Astrocyte of the spinal cord (primary cell): ENCODE data around the gene NAB2.

Experiments used
- DNase-seq: peaks from one replicate; pipeline ENCODE4 v3.0.0; 2011; ENCODE audit warnings: low read depth, low spot score
- H3K4me3 ChIP-seq: 2 replicates; pipeline ENCODE4 v1.5.1; 2011; ENCODE audit warnings: low read depth, mild to moderate bottlenecking, low read length, moderate library complexity
- in situ Hi-C: cut with HindIII; loops from 2 replicates; pipeline ENCODE4 v1.10.0; 2017; ENCODE audit warnings: low sequenced_read_pairs
- TF ChIP-seq, protein P1 (sequence below): IDR thresholded peaks from 2 replicates; pipeline ENCODE4 v1.5.1; 2012; ENCODE audit warnings: low read depth, mild to moderate bottlenecking, low read length, inconsistent platforms

The NAB2 gene

GRCh38 chr12:57085999-57086492, 2.9 kb upstream of the NAB2 start:
- DNase-seq: peak; percentile 31
- in situ Hi-C loops: no loop called here
- TF ChIP-seq, protein P1, sequence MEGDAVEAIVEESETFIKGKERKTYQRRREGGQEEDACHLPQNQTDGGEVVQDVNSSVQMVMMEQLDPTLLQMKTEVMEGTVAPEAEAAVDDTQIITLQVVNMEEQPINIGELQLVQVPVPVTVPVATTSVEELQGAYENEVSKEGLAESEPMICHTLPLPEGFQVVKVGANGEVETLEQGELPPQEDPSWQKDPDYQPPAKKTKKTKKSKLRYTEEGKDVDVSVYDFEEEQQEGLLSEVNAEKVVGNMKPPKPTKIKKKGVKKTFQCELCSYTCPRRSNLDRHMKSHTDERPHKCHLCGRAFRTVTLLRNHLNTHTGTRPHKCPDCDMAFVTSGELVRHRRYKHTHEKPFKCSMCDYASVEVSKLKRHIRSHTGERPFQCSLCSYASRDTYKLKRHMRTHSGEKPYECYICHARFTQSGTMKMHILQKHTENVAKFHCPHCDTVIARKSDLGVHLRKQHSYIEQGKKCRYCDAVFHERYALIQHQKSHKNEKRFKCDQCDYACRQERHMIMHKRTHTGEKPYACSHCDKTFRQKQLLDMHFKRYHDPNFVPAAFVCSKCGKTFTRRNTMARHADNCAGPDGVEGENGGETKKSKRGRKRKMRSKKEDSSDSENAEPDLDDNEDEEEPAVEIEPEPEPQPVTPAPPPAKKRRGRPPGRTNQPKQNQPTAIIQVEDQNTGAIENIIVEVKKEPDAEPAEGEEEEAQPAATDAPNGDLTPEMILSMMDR: no peak
- H3K4me3 ChIP-seq: peak overlapping the region; percentile 79

GRCh38 chr12:57086493-57087009, 2.4 kb upstream of the NAB2 start:
- in situ Hi-C loops: no loop called here
- TF ChIP-seq, protein P1: peak; percentile 56
- DNase-seq: peak; percentile 81
- peak overlapping the region; percentile 79 for H3K4me3 ChIP-seq

- TF ChIP-seq, protein P1: no peak
- in situ Hi-C loops: no loop called here
- DNase-seq: peak; percentile 92
- H3K4me3 ChIP-seq: peak overlapping the region; percentile 79
Measured at GRCh38 chr12:57087010-57087690, 1.8 kb upstream of the NAB2 start.

DNA sequence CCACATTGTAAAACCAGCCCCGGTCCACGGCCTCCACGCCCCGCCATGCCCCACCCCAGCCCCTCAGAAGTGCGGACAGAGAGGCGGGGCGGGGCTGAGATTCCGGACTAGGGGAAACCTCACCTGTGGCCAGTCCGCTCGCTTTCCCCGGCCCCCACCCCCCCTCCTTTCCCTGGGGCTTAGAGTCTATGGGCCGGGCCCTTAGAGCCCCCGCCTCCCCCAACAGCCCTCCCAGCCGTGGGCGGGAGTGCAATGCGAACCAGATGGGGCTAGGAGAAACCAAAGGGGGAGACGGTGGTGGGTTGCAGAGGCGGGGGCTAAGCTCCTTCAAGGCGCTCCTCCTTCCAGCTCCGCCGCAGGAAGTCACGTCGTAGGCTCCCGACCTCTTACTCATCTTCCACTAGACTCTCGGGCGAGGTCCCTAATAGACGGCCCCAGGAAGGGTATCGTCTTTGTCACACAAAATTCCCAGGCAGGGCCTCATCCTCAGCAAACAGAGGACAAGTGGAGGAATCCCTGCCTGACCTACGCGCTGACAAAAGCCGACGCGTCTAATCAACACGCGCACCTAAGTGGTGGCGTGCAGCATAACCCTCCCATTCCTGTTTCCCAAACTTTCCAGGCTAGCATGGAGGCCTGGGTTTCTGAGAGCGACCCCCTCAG, 1.1 kb upstream of the NAB2 start:
- H3K4me3 ChIP-seq: peak overlapping the region; percentile 79
- DNase-seq: peak; percentile 96
- in situ Hi-C loops: no loop called here
- TF ChIP-seq, protein P1: no peak

- TF ChIP-seq, protein P1: no peak
- H3K4me3 ChIP-seq: peak overlapping the region; percentile 87
- peak; percentile 55 for DNase-seq
- in situ Hi-C loops: no loop called here
Measured at GRCh38 chr12:57089271-57090245, 644 bp downstream of the NAB2 start.

GRCh38 chr12:57090490-57090889, 1.6 kb downstream of the NAB2 start:
- H3K4me3 ChIP-seq: peak overlapping the region; percentile 87
- in situ Hi-C loops: no loop called here
- no peak for DNase-seq
- TF ChIP-seq, protein P1: no peak
